VCaP (cell line): ENCODE data around the gene NAPEPLD.

Source experiments
- H3K27ac ChIP-seq: fragments of 450-650 bp; 2 replicates; pipeline ENCODE4 v1.5.1; 2017
- CTCF ChIP-seq: fragments of 450-650 bp; conservative IDR thresholded peaks from 2 replicates; pipeline ENCODE4 v1.5.1; 2017; ENCODE audit warnings: mild to moderate bottlenecking, moderate library complexity

Gene NAPEPLD

DNA sequence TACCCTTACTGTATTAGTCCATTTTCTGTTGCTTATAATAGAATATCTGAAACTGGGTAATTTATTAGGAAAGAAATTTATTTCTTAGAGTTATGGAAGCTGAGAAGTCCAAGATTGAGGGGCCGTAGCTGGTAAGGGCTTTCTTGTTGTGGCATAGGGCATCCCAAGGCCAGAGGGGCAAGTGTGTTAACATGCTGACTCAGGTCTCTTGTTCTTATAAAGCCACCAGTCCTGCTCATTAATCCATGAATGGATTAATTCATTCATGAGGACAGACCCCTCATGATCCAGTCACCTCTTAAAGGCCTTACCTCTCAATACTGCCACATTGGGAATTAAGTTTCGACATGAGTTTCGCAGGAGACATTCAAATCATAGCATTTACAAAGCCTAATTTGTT is 71.6 kb downstream of the NAPEPLD start:
- no peak for TF ChIP-seq CTCF
- H3K27ac ChIP-seq = no peak overlapping the region

GRCh38 chr7:103076764-103077163 is 72.1 kb downstream of the NAPEPLD start:
- no peak for TF ChIP-seq CTCF
- no peak overlapping the region for H3K27ac ChIP-seq

DNA sequence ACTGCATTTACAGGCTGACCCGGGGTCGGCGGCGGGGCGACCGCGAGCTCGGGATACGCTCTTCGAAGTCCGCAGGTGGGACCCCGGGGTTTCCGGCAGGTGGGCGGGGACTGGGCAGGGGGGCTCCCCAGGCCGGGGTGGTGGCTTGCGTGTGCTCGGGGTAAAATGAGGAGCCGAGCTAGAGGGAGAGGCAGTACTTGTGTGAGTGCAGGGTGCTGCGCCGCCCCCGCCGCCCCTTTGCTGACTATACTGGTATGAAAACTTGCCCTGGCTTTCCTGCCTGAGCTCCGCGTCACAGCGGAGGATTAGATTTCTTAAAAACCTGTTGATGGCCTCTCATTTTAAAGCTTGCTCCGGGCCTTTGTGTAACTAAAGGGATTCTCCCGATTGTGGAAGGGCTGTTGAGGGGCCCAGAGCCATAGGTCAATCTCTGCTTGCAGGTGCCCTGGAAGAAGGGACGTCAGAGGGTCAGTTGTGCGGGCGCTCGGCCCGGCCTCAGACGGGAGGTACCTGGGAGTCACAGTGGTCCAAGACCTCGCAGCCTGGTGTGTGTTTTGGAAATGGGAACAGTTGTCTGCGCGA is 73.5 kb downstream of the NAPEPLD start:
- peak overlapping the region; percentile 97 for H3K27ac ChIP-seq
- no peak for TF ChIP-seq CTCF

GRCh38 chr7:103074519-103075336 is 74.2 kb downstream of the NAPEPLD start, which contains the start of the genes ARMC10 and FBXL13:
Gene ARMC10, plus strand, starts transcription at chr7:103075140. Its CDS starts 133 bp downstream, at chr7:103075273.
Gene FBXL13, minus strand, starts transcription at chr7:103074796.
- peak within 1 kb of the TSS; percentile 97 for H3K27ac ChIP-seq
- peak; percentile 61 for TF ChIP-seq CTCF

- peak overlapping the region; percentile 97 for H3K27ac ChIP-seq
- no peak for TF ChIP-seq CTCF
Measured at GRCh38 chr7:103073989-103074518, 74.8 kb downstream of the NAPEPLD start.

DNA sequence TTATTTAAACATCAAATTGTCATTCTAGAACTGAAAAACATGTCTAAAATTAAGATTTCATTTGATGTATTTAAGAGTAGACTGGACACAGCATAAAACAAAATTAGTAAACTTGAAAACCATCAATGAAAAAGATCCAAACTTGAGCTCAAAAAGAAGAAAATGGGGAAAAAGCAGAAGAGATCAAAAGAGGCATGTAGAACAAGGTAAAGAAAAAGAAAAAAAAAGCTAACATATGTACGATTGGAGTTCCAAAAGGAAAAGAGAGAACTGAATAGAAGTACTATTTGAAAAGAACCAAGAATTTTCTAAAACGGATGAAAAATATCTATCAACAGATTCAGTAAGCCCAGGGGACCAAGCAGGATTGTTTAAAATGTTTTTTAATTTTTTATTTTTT is 77.9 kb downstream of the NAPEPLD start:
- TF ChIP-seq CTCF = no peak
- no peak overlapping the region for H3K27ac ChIP-seq

- no peak overlapping the region for H3K27ac ChIP-seq
- no peak for TF ChIP-seq CTCF
Measured at GRCh38 chr7:103068414-103069403, 80.2 kb downstream of the NAPEPLD start.
